ENCODE measurements around the gene ZNF213. TPM values are rescaled to one million over a fixed set of nuclear protein-coding genes. Genes with fewer than 3 reads are reported as not detected.
A peak's percentile ranks its signal among the peaks of the same experiment; 100 is the strongest.
"Not testable (repeated sequence)": the region's sequence is repeated elsewhere in the genome, so short reads cannot be mapped to it uniquely, and the experiment has no call there.

ZNF213 gene
- total and polyA plus RNA-seq, 12 donors = 2.6 to 19.5 (median 12.2) TPM

DNA sequence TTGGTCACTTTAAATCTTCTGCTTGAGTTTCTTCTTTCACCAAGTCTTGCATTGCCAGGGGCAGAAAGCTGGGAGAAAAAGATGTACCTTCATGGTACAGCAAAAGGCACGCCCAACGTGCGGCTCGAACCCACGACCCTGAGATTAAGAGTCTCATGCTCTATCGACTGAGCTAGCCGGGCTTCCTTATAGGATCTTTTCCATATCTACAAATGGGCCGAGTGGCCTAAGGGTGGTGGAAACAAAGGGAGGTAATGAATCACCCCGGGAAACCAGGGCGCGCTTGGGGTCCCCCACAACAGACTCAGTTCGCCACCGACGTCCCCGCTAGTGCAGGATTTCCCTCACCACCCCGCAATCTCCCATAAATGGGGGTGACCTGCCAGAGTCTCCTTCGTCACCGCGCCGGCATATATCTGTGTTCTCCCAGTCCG lies 45.6 kb downstream of the ZNF213 start:
- intact Hi-C loops (cut with DNase I) = no loop called here
- Histone ChIP-seq H3K36me3 (replicated peaks in 1 of 2) (no peaks in the 10 kb centered on the region), H3K27ac (no peak overlapping the region), H3K9me3 (replicated peaks in 1 of 3) (no peaks in the 10 kb centered on the region), H3K4me3 (no peak overlapping the region), H3K4me1 (replicated peaks in 1 of 2) (peaks cover 0 to 9% of the 10 kb centered on the region in 2 donors), H3K27me3 (peaks cover 83% of the 10 kb centered on the region)
- no peak for DNase-seq
- TF ChIP-seq, protein P1, sequence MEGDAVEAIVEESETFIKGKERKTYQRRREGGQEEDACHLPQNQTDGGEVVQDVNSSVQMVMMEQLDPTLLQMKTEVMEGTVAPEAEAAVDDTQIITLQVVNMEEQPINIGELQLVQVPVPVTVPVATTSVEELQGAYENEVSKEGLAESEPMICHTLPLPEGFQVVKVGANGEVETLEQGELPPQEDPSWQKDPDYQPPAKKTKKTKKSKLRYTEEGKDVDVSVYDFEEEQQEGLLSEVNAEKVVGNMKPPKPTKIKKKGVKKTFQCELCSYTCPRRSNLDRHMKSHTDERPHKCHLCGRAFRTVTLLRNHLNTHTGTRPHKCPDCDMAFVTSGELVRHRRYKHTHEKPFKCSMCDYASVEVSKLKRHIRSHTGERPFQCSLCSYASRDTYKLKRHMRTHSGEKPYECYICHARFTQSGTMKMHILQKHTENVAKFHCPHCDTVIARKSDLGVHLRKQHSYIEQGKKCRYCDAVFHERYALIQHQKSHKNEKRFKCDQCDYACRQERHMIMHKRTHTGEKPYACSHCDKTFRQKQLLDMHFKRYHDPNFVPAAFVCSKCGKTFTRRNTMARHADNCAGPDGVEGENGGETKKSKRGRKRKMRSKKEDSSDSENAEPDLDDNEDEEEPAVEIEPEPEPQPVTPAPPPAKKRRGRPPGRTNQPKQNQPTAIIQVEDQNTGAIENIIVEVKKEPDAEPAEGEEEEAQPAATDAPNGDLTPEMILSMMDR (IDR thresholded peaks at IDR 0.05) = no peak
- TF ChIP-seq POLR2A (IDR thresholded peaks at IDR 0.05) = no peak
- WGBS, 4 donors = 13 to 60% (median 36%) methylated on average over 21 of the region's 21 CpGs

DNA sequence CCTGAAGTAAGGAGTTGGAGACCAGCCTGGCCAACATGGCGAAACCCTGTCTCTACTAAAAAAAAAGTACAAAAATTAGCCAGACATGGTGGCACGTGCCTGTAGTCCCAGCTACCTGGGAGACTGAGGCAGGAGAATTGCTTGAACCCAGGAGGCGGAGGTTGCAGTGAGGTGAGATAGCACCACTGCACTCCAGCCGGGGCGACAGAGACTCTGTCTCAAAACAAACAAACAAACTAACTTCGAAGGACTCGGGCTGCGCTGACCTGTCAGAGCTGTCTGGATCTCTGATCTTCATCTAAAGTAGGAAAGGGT lies 47.4 kb downstream of the ZNF213 start:
- H3K4me3 ChIP-seq; H3K4me1 ChIP-seq (replicated peaks in 1 of 2); H3K9me3 ChIP-seq (replicated peaks in 1 of 3); intact Hi-C loops (cut with DNase I); DNase-seq; H3K36me3 ChIP-seq (replicated peaks in 1 of 2); H3K27ac ChIP-seq: not testable (repeated sequence)
- 33 to 42% (median 39%) methylated on average over 8 of the region's 8 CpGs for WGBS, 4 donors
- H3K27me3 ChIP-seq = peaks cover 84% of the 10 kb centered on the region

DNA sequence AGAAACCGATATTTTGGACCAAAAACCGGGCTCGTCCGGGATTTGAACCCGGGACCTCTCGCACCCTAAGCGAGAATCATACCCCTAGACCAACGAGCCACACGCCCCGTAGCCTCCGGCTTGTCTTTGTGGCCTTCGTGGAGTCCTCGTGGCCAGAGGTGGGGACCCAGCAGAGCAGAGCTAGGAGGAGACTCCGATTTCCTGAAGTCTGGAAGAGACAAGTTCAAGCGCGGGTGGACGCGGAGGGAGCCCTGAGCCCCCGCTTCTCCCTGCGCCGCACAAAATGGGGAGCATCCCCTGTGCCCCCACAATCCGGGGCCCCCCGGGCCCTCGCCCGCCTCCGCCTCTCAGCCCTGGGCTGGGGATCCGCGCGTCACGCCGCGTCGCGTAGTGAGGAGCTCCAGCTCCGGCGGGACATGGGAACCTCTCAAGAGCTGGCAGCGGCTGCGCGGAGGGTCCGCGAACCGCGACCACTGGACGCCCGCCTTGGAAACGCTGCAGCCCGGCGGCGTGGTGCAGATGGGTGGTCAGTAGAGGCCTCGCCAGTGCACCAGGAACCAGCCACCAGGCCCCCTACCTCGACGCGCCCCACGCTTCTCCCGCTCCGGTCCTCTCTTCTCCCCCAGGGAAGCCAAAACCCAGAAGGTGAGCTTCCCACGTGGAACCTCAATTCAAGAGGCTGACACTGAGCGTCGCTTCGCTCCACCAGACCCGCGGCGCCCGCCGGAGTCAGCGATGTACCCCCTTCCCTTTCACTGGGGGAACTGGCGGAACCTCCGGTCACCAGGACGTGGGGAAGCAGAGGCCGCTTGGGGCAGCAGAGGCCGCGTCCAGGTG lies 48.0 kb downstream of the ZNF213 start:
- no peaks in the 10 kb centered on the region for H3K9me3 ChIP-seq (replicated peaks in 1 of 3)
- TF ChIP-seq, protein P1 (IDR thresholded peaks at IDR 0.05) = peak in 1 of 6 experiments; percentile 12
- TF ChIP-seq POLR2A (IDR thresholded peaks at IDR 0.05) = no peak
- H3K36me3 ChIP-seq (replicated peaks in 1 of 2) = no peaks in the 10 kb centered on the region
- H3K27me3 ChIP-seq = peaks cover 90% of the 10 kb centered on the region
- WGBS, 4 donors = 1 to 3% (median 2%) methylated on average over 16 to 72 of the region's 72 CpGs
- intact Hi-C loops (cut with DNase I) = no loop called here
- H3K4me1 ChIP-seq (replicated peaks in 1 of 2) = peaks cover 0 to 9% of the 10 kb centered on the region in 2 donors
- H3K4me3 ChIP-seq = peak overlapping the region in 1 of 4 donors; percentile 28
- H3K27ac ChIP-seq = no peak overlapping the region
- no peak for DNase-seq

DNA sequence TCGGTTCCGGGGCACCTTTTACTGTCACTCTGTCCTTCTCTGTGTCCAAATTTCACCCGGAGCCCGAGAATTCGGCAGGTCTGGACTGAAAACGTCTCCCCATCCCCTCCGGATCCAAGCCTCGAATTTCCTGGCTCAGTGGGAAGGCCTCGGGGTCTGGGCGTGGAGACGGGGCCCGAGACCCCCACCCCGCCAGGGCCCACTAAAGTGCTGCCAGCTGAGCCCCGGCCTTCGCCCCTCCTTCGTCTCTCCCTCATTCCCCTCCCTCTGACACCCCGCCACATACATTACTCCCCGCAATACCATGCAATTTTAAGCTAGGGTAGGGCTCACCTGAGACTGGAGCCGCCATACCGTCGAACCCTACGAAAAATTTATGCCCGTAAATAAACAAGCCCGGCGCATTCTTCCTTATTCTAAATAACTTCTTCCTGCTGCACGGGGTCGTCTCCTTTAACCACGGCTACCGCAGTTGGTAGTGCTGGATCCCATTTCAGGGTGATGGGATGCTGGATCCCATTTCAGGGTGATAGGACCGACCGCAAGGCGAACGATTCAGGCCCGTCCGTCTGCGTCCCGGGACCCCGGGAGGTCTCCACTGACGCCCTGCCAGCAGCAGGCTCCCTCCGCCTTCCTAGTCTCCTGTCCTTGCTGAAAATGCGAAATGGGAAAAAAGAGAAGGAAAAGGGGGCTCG lies 48.8 kb downstream of the ZNF213 start:
- H3K27me3 ChIP-seq = peaks cover 95% of the 10 kb centered on the region
- peak overlapping the region in 1 of 4 donors; percentile 28 for H3K4me3 ChIP-seq
- intact Hi-C loops (cut with DNase I) = no loop called here
- 5 to 16% (median 6%) methylated on average over 22 to 42 of the region's 42 CpGs for WGBS, 4 donors
- no peak for DNase-seq
- no peak overlapping the region for H3K27ac ChIP-seq
- TF ChIP-seq POLR2A (IDR thresholded peaks at IDR 0.05) = no peak
- TF ChIP-seq, protein P1 (IDR thresholded peaks at IDR 0.05) = no peak
- H3K36me3 ChIP-seq (replicated peaks in 1 of 2) = no peaks in the 10 kb centered on the region
- H3K9me3 ChIP-seq (replicated peaks in 1 of 3) = no peaks in the 10 kb centered on the region
- peaks cover 0 to 10% of the 10 kb centered on the region in 2 donors for H3K4me1 ChIP-seq (replicated peaks in 1 of 2)

Measured in adrenal gland (tissue), 12 donors.